Measurements from ENCODE around the gene TLCD5.

Gene TLCD5

DNA sequence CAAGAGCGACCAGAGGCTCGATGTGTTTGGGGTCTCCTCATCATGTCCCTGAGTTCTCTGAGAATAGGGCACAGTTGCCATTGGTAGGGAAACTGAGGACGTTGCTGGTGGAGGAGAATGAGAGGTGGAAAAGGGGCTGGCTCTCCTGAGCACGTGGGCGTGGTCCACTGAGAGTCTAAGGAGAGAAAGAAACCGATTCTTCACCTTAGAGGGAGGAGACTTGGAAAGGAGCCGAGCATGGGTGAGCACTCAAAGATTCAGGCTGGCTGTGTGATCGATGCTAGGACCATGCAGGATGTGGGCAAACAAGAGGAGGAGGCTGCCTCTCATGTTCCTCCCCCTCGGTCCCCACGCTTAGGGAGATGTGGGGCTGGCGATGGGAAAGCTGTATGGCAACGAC, 19.8 kb upstream of the TLCD5 start:
- DNase-seq (ENCODE audit: low spot score): no peak
- in situ Hi-C loops (cut with MboI; ENCODE audit: low pct_unique_long_range_greater_than_20kb, low sequenced_read_pairs, unreplicated experiment): no loop called here
- TF ChIP-seq CTCF (IDR thresholded peaks at IDR 0.05; ENCODE audit: extremely low read depth, insufficient read depth, missing control alignments): no peak

GRCh38 chr11:120306519-120307242, 18.4 kb upstream of the TLCD5 start:
- TF ChIP-seq CTCF (IDR thresholded peaks at IDR 0.05; ENCODE audit: extremely low read depth, insufficient read depth, missing control alignments): no peak
- no peak for DNase-seq (ENCODE audit: low spot score)
- in situ Hi-C loops (cut with MboI; ENCODE audit: low pct_unique_long_range_greater_than_20kb, low sequenced_read_pairs, unreplicated experiment): no loop called here

- in situ Hi-C loops (cut with MboI; ENCODE audit: low pct_unique_long_range_greater_than_20kb, low sequenced_read_pairs, unreplicated experiment): no loop called here
- no peak for TF ChIP-seq CTCF (IDR thresholded peaks at IDR 0.05; ENCODE audit: extremely low read depth, insufficient read depth, missing control alignments)
- no peak for DNase-seq (ENCODE audit: low spot score)
Observed at GRCh38 chr11:120307476-120307875, 17.6 kb upstream of the TLCD5 start.

- in situ Hi-C loops (cut with MboI; ENCODE audit: low pct_unique_long_range_greater_than_20kb, low sequenced_read_pairs, unreplicated experiment): no loop called here
- TF ChIP-seq CTCF (IDR thresholded peaks at IDR 0.05; ENCODE audit: extremely low read depth, insufficient read depth, missing control alignments): no peak
- DNase-seq (ENCODE audit: low spot score): no peak
Observed at GRCh38 chr11:120308081-120308480, 17.0 kb upstream of the TLCD5 start.

- in situ Hi-C loops (cut with MboI; ENCODE audit: low pct_unique_long_range_greater_than_20kb, low sequenced_read_pairs, unreplicated experiment): no loop called here
- TF ChIP-seq CTCF (IDR thresholded peaks at IDR 0.05; ENCODE audit: extremely low read depth, insufficient read depth, missing control alignments): no peak
- no peak for DNase-seq (ENCODE audit: low spot score)
Observed at GRCh38 chr11:120310870-120311269, 14.2 kb upstream of the TLCD5 start.

DNA sequence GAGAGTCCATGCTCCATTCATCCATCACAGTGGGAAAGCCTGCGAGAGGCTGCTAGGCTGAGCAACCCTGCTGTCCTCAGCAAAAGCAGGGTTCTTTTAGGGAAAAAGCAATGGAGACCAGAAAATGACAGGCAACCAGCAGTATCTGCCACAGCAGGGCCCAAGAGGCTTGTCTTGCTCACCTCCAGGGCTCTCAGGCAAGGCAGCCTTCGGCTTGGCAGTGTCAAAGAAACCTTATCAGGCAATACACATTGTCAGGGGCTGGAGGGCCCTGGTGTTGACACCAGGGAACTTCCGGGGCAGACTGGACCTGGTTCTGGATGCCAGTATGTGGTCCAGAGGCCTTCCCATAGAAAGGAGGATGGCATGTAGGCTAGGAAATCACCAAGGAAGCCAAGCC, 10.2 kb upstream of the TLCD5 start:
- no peak for DNase-seq (ENCODE audit: low spot score)
- no peak for TF ChIP-seq CTCF (IDR thresholded peaks at IDR 0.05; ENCODE audit: extremely low read depth, insufficient read depth, missing control alignments)
- in situ Hi-C loops (cut with MboI; ENCODE audit: low pct_unique_long_range_greater_than_20kb, low sequenced_read_pairs, unreplicated experiment): no loop called here
